Gastroesophageal sphincter (tissue), 4 donors: ENCODE results near the gene SFT2D2. TPM values are rescaled to one million over a fixed set of nuclear protein-coding genes. Genes with fewer than 3 reads are reported as not detected.

Source experiments
- ATAC-seq: fragments of 150-250 bp; one replicate; pipeline ENCODE4 v1.9.1; 2016; ENCODE audit warnings: mild to moderate bottlenecking, moderate library complexity
- H3K27ac ChIP-seq, 4 donors: fragments of 200-600 bp; sonication (generic) in 3 of 4; 1 replicate in 3 of 4; 2 replicates in 1 of 4; pipeline ENCODE4 v1.5.1; 2016 to 2019
- H3K27me3 ChIP-seq: fragments of 200-600 bp; sonication (generic); one replicate; pipeline ENCODE4 v1.5.1; 2019
- H3K36me3 ChIP-seq, 2 donors: fragments of 200-600 bp; sonication (generic); one replicate each; pipeline ENCODE4 v1.5.1; 2019; ENCODE audit warnings: control low read depth in 1 of 2
- H3K4me1 ChIP-seq, 3 donors: fragments of 200-600 bp; sonication (generic); 1 replicate in 2 of 3; 2 replicates in 1 of 3; pipeline ENCODE4 v1.5.1; 2016 to 2019; ENCODE audit warnings: control low read depth in 2 of 3
- H3K4me3 ChIP-seq, 2 donors: fragments of 200-600 bp; sonication (generic); one replicate each; pipeline ENCODE4 v1.5.1; 2019; ENCODE audit warnings: mild to moderate bottlenecking in 1 of 2, moderate library complexity in 1 of 2
- H3K9me3 ChIP-seq, 3 donors: fragments of 200-600 bp; sonication (generic); one replicate each; pipeline ENCODE4 v1.5.1; 2017 to 2019; ENCODE audit warnings: control low read depth in 2 of 3
- EP300 ChIP-seq: sonication (generic); formaldehyde crosslinking; IDR thresholded peaks from one replicate; pipeline ENCODE4 v1.6.1; 2017; ENCODE audit warnings: antibody characterized with exemption, mild to moderate bottlenecking
- POLR2A ChIP-seq, 2 donors: fragments of 450-650 bp; IDR thresholded peaks; one replicate each; pipeline ENCODE4 v1.6.1; 2017; ENCODE audit warnings: antibody characterized with exemption in 2 of 2, mild to moderate bottlenecking in 2 of 2, moderate library complexity in 1 of 2
- POLR2AphosphoS5 ChIP-seq: sonication (generic); formaldehyde crosslinking; IDR thresholded peaks from one replicate; pipeline ENCODE4 v1.6.1; 2017; ENCODE audit warnings: antibody characterized with exemption
- WGBS, 2 donors: methylation state at CpG; one replicate each; pipeline ENCODE4 v1.1.5; 2018; ENCODE audit warnings: low coverage in 1 of 2; 5-methylcytosine and 5-hydroxymethylcytosine counted together
- total RNA-seq, 4 donors: library from RNA; depleted of rRNA; stranded (reverse); fragments of >200 nt; gene quantifications; one replicate each; pipeline ENCODE4 v1.1.0, GENCODE V29; 2016
- TF ChIP-seq, protein P1 (sequence below), 4 experiments: fragments of 200-600 bp in 2 of 4; fragments of 450-650 bp in 2 of 4; sonication (generic) in 1 of 4; IDR thresholded peaks; one replicate each; pipeline ENCODE4 v1.5.1; 2017 to 2019; ENCODE audit warnings: antibody characterized with exemption in 4 of 4, mild to moderate bottlenecking in 2 of 4, moderate library complexity in 2 of 4

SFT2D2 gene
- total RNA-seq, 4 donors from 2014 or later, result 35.0 to 37.1 (median 36.6) TPM

- Histone ChIP-seq H3K27me3 (no peaks in the 10 kb centered on the region), H3K4me3 (no peak overlapping the region), H3K9me3 (peaks cover 0 to 4% (median 0%) of the 10 kb centered on the region in 3 donors), H3K27ac (no peak overlapping the region), H3K4me1 (peaks cover 0 to 5% (median 5%) of the 10 kb centered on the region in 3 donors), H3K36me3 (no peaks in the 10 kb centered on the region)
- no peak for ATAC-seq
- 86 to 87% methylated on average over 11 of the region's 11 CpGs for WGBS, 2 donors
- no peak for TF ChIP-seq EP300
- TF ChIP-seq, protein P1, sequence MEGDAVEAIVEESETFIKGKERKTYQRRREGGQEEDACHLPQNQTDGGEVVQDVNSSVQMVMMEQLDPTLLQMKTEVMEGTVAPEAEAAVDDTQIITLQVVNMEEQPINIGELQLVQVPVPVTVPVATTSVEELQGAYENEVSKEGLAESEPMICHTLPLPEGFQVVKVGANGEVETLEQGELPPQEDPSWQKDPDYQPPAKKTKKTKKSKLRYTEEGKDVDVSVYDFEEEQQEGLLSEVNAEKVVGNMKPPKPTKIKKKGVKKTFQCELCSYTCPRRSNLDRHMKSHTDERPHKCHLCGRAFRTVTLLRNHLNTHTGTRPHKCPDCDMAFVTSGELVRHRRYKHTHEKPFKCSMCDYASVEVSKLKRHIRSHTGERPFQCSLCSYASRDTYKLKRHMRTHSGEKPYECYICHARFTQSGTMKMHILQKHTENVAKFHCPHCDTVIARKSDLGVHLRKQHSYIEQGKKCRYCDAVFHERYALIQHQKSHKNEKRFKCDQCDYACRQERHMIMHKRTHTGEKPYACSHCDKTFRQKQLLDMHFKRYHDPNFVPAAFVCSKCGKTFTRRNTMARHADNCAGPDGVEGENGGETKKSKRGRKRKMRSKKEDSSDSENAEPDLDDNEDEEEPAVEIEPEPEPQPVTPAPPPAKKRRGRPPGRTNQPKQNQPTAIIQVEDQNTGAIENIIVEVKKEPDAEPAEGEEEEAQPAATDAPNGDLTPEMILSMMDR (IDR thresholded peaks at IDR 0.05), result no peak
- TF ChIP-seq POLR2A (IDR thresholded peaks at IDR 0.05), result no peak
- no peak for TF ChIP-seq POLR2AphosphoS5
Observed at GRCh38 chr1:168281603-168282325, 56.0 kb downstream of the SFT2D2 start.

- H3K27me3 ChIP-seq, result no peaks in the 10 kb centered on the region
- ATAC-seq, result no peak
- H3K27ac ChIP-seq, result no peak overlapping the region
- H3K4me3 ChIP-seq, result no peak overlapping the region
- H3K36me3 ChIP-seq, result no peaks in the 10 kb centered on the region
- H3K4me1 ChIP-seq, result no peaks in the 10 kb centered on the region
- no peaks in the 10 kb centered on the region for H3K9me3 ChIP-seq
- no peak for TF ChIP-seq POLR2AphosphoS5
- TF ChIP-seq EP300, result no peak
- TF ChIP-seq, protein P1 (IDR thresholded peaks at IDR 0.05), result no peak
- no peak for TF ChIP-seq POLR2A (IDR thresholded peaks at IDR 0.05)
Observed at GRCh38 chr1:168285521-168285790, 59.7 kb downstream of the SFT2D2 start.

GRCh38 chr1:168285971-168286927 is 60.4 kb downstream of the SFT2D2 start:
- H3K9me3 ChIP-seq, result no peaks in the 10 kb centered on the region
- ATAC-seq, result no peak
- no peaks in the 10 kb centered on the region for H3K4me1 ChIP-seq
- TF ChIP-seq EP300, result no peak
- TF ChIP-seq, protein P1 (IDR thresholded peaks at IDR 0.05), result no peak
- TF ChIP-seq POLR2AphosphoS5, result no peak
- TF ChIP-seq POLR2A (IDR thresholded peaks at IDR 0.05), result no peak
- H3K27ac ChIP-seq, result no peak overlapping the region
- 87 to 96% methylated on average over 4 of the region's 4 CpGs for WGBS, 2 donors
- no peaks in the 10 kb centered on the region for H3K36me3 ChIP-seq
- H3K4me3 ChIP-seq, result no peak overlapping the region
- no peaks in the 10 kb centered on the region for H3K27me3 ChIP-seq

DNA sequence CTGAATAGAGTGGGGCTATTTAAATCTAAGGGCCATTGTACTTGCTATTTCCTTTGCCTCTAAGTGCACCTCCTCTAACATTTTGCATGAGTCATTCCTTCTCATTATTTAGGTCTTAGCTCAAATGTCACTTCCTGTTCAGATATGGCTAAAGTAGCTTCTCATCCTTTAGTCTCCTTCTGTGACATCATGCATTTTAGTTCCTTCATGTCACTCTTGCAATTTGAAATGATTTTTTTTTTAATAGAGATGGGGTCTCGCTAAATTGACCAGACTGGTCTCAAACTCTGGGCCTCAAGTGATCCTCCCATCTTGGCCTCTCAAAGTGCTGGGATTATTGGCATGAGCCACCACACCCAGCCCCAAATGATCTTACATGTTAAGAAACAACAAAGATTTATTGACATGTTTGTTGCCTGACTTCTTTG is 61.4 kb downstream of the SFT2D2 start:
- ATAC-seq, result no peak
- H3K4me3 ChIP-seq, result no peak overlapping the region

More for the DNA sequence above, 61.4 kb downstream of the SFT2D2 start:
- WGBS, 2 donors, result 100% methylated on average over 1 of the region's 1 CpG
- no peaks in the 10 kb centered on the region for H3K27me3 ChIP-seq
- no peaks in the 10 kb centered on the region for H3K36me3 ChIP-seq
- no peak overlapping the region for H3K27ac ChIP-seq
- no peaks in the 10 kb centered on the region for H3K4me1 ChIP-seq
- H3K9me3 ChIP-seq, result no peaks in the 10 kb centered on the region
- TF ChIP-seq EP300 (no peak), POLR2A (IDR thresholded peaks at IDR 0.05) (no peak), POLR2AphosphoS5 (no peak)
- TF ChIP-seq, protein P1 (IDR thresholded peaks at IDR 0.05), result no peak
